SK-N-SH (cell line): Measurements from ENCODE around the gene CCDC91.

Source experiments
- EP300 ChIP-seq, 2 experiments: IDR thresholded peaks; 2 replicates each; pipeline versions ENCODE4 v1.4.0 to v1.6.1; 2012; ENCODE audit warnings: borderline replicate concordance in 1 of 2, low read depth in 1 of 2, low read length in 1 of 2
- FOXJ3 ChIP-seq: sonication (generic); formaldehyde crosslinking; IDR thresholded peaks from 2 replicates; pipeline ENCODE4 v1.5.1; 2020; ENCODE audit warnings: mild to moderate bottlenecking, missing genetic modification reagents
- MXI1 ChIP-seq: IDR thresholded peaks from 2 replicates; pipeline ENCODE4 v1.6.1; 2012; ENCODE audit warnings: mild to moderate bottlenecking, low read depth, low read length, improper control_type of control experiment
- NRF1 ChIP-seq: IDR thresholded peaks from 2 replicates; pipeline ENCODE4 v1.6.1; 2012; ENCODE audit warnings: low read depth, mild to moderate bottlenecking, low read length
- POLR2AphosphoS5 ChIP-seq: IDR thresholded peaks from 2 replicates; pipeline ENCODE4 v1.6.1; 2012; ENCODE audit warnings: low read depth, low read length
- RAD21 ChIP-seq: IDR thresholded peaks from 2 replicates; pipeline ENCODE4 v1.6.1; 2012; ENCODE audit warnings: mild to moderate bottlenecking, low read length
- RCOR1 ChIP-seq: fragments of 150-350 bp; IDR thresholded peaks from 2 replicates; pipeline ENCODE4 v1.6.1; 2017; ENCODE audit warnings: antibody characterized with exemption, low read length
- REST ChIP-seq: IDR thresholded peaks from 2 replicates; pipeline ENCODE4 v1.6.1; 2012; ENCODE audit warnings: mild to moderate bottlenecking, low read depth, low read length, moderate library complexity
- TAF1 ChIP-seq: IDR thresholded peaks from 2 replicates; pipeline ENCODE4 v1.6.1; 2012; ENCODE audit warnings: low read depth, mild to moderate bottlenecking, low read length, moderate library complexity, borderline replicate concordance
- TEAD4 ChIP-seq: IDR thresholded peaks from 2 replicates; pipeline ENCODE4 v1.4.0; 2012; ENCODE audit warnings: mild to moderate bottlenecking, borderline replicate concordance; ENCODE audit not compliant: insufficient read depth
- YY1 ChIP-seq: IDR thresholded peaks from 2 replicates; pipeline ENCODE4 v1.4.0; 2012; ENCODE audit warnings: low read depth, mild to moderate bottlenecking
- ZBTB33 ChIP-seq: IDR thresholded peaks from 2 replicates; pipeline ENCODE4 v1.4.0; 2012; ENCODE audit warnings: low read depth, borderline replicate concordance
- TF ChIP-seq, protein P1 (sequence below): fragments of 200-600 bp; sonication (generic); IDR thresholded peaks from 2 replicates; pipeline ENCODE4 v1.6.1; 2017; ENCODE audit warnings: antibody characterized with exemption, mild to moderate bottlenecking, moderate library complexity
- TF ChIP-seq, protein P2 (sequence below): IDR thresholded peaks from 2 replicates; pipeline ENCODE4 v1.4.0; 2012; ENCODE audit warnings: low read depth

GRCh38 chr12:28586481-28586880 is 396.2 kb downstream of the CCDC91 start:
- TF ChIP-seq ZBTB33 (no peak), EP300 (IDR thresholded peaks at IDR 0.05; ENCODE audit: borderline replicate concordance in 1 of 2, low read depth in 1 of 2, low read length in 1 of 2) (no peak), NRF1 (no peak), RAD21 (no peak), POLR2AphosphoS5 (no peak), MXI1 (no peak), YY1 (no peak), REST (no peak), RCOR1 (no peak), TAF1 (no peak), FOXJ3 (CRISPR knock-in tag) (no peak), TEAD4 (no peak)
- TF ChIP-seq, protein P1, sequence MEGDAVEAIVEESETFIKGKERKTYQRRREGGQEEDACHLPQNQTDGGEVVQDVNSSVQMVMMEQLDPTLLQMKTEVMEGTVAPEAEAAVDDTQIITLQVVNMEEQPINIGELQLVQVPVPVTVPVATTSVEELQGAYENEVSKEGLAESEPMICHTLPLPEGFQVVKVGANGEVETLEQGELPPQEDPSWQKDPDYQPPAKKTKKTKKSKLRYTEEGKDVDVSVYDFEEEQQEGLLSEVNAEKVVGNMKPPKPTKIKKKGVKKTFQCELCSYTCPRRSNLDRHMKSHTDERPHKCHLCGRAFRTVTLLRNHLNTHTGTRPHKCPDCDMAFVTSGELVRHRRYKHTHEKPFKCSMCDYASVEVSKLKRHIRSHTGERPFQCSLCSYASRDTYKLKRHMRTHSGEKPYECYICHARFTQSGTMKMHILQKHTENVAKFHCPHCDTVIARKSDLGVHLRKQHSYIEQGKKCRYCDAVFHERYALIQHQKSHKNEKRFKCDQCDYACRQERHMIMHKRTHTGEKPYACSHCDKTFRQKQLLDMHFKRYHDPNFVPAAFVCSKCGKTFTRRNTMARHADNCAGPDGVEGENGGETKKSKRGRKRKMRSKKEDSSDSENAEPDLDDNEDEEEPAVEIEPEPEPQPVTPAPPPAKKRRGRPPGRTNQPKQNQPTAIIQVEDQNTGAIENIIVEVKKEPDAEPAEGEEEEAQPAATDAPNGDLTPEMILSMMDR = no peak
- TF ChIP-seq, protein P2, sequence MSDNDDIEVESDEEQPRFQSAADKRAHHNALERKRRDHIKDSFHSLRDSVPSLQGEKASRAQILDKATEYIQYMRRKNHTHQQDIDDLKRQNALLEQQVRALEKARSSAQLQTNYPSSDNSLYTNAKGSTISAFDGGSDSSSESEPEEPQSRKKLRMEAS = no peak
